ENCODE measurements around the gene ASPG.

DNA sequence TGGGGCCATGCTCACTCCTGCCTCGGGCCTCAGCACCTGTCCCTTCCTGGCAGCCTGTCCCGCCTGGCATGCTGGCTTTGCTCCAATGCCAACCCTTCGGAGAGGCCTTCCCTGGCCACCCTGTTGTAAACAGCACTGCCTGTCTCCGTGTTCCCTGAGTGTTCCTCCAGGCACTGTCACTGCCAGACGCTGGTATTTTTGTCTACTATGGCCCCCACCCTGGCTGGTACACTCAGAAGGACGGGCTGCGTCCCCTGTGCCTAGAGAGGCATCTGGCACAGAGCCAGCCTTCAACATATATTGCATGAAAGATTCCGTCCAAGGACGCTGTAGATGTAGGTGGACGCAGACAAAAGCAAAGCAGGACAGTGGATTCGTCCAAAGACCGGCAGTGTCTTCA is 2.7 kb upstream of the ASPG start:
- TF ChIP-seq POLR2AphosphoS5 (IDR thresholded peaks at IDR 0.05) (no peak), EP300 (IDR thresholded peaks at IDR 0.05) (no peak), POLR2A (IDR thresholded peaks at IDR 0.05; ENCODE audit: low read depth) (no peak)
- TF ChIP-seq, protein P1, sequence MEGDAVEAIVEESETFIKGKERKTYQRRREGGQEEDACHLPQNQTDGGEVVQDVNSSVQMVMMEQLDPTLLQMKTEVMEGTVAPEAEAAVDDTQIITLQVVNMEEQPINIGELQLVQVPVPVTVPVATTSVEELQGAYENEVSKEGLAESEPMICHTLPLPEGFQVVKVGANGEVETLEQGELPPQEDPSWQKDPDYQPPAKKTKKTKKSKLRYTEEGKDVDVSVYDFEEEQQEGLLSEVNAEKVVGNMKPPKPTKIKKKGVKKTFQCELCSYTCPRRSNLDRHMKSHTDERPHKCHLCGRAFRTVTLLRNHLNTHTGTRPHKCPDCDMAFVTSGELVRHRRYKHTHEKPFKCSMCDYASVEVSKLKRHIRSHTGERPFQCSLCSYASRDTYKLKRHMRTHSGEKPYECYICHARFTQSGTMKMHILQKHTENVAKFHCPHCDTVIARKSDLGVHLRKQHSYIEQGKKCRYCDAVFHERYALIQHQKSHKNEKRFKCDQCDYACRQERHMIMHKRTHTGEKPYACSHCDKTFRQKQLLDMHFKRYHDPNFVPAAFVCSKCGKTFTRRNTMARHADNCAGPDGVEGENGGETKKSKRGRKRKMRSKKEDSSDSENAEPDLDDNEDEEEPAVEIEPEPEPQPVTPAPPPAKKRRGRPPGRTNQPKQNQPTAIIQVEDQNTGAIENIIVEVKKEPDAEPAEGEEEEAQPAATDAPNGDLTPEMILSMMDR (IDR thresholded peaks at IDR 0.05), result no peak
